Measurements from ENCODE around the gene KDM1A. TPM values are rescaled to one million over a fixed set of nuclear protein-coding genes. Genes with fewer than 3 reads are reported as not detected.

KDM1A gene
- total RNA-seq, 1 donor from 2014 or later = 103 TPM

- Mint-ChIP-seq H3K9me3 (ENCODE audit: unreplicated experiment) (peaks cover 9% of the 10 kb centered on the region), H3K27me3 (ENCODE audit: unreplicated experiment) (no peaks in the 10 kb centered on the region), H3K36me3 (ENCODE audit: unreplicated experiment) (peaks cover 10% of the 10 kb centered on the region), H3K4me1 (ENCODE audit: unreplicated experiment) (peaks cover 54% of the 10 kb centered on the region), H3K27ac (ENCODE audit: unreplicated experiment) (no peak overlapping the region), H3K4me3 (ENCODE audit: unreplicated experiment) (no peak overlapping the region)
- DNase-seq (ENCODE audit: extremely low spot score, unreplicated experiment) = no peak
- no peak for TF ChIP-seq CTCF (IDR thresholded peaks at IDR 0.05)
Measured at GRCh38 chr1:23023174-23023845, 4.0 kb downstream of the KDM1A start.

- H3K4me1 Mint-ChIP-seq (ENCODE audit: unreplicated experiment) = peaks cover 43% of the 10 kb centered on the region
- H3K9me3 Mint-ChIP-seq (ENCODE audit: unreplicated experiment) = peaks cover 9% of the 10 kb centered on the region
- TF ChIP-seq CTCF (IDR thresholded peaks at IDR 0.05) = no peak
- H3K36me3 Mint-ChIP-seq (ENCODE audit: unreplicated experiment) = peaks cover 12% of the 10 kb centered on the region
- H3K27ac Mint-ChIP-seq (ENCODE audit: unreplicated experiment) = no peak overlapping the region
- H3K4me3 Mint-ChIP-seq (ENCODE audit: unreplicated experiment) = no peak overlapping the region
- no peaks in the 10 kb centered on the region for H3K27me3 Mint-ChIP-seq (ENCODE audit: unreplicated experiment)
- DNase-seq (ENCODE audit: extremely low spot score, unreplicated experiment) = no peak
Measured at GRCh38 chr1:23026568-23026967, 7.3 kb downstream of the KDM1A start.

- no peaks in the 10 kb centered on the region for H3K27me3 Mint-ChIP-seq (ENCODE audit: unreplicated experiment)
- H3K27ac Mint-ChIP-seq (ENCODE audit: unreplicated experiment) = no peak overlapping the region
- H3K4me3 Mint-ChIP-seq (ENCODE audit: unreplicated experiment) = no peak overlapping the region
- H3K9me3 Mint-ChIP-seq (ENCODE audit: unreplicated experiment) = peaks cover 9% of the 10 kb centered on the region
- DNase-seq (ENCODE audit: extremely low spot score, unreplicated experiment) = no peak
- peaks cover 14% of the 10 kb centered on the region for H3K36me3 Mint-ChIP-seq (ENCODE audit: unreplicated experiment)
- TF ChIP-seq CTCF (IDR thresholded peaks at IDR 0.05) = no peak
- peaks cover 37% of the 10 kb centered on the region for H3K4me1 Mint-ChIP-seq (ENCODE audit: unreplicated experiment)
Measured at GRCh38 chr1:23027352-23027907, 8.2 kb downstream of the KDM1A start.

GRCh38 chr1:23029337-23029736 is 10.1 kb downstream of the KDM1A start:
- peaks cover 35% of the 10 kb centered on the region for H3K4me1 Mint-ChIP-seq (ENCODE audit: unreplicated experiment)
- H3K4me3 Mint-ChIP-seq (ENCODE audit: unreplicated experiment) = no peak overlapping the region
- H3K9me3 Mint-ChIP-seq (ENCODE audit: unreplicated experiment) = no peaks in the 10 kb centered on the region
- no peak overlapping the region for H3K27ac Mint-ChIP-seq (ENCODE audit: unreplicated experiment)
- TF ChIP-seq CTCF (IDR thresholded peaks at IDR 0.05) = no peak
- peaks cover 5% of the 10 kb centered on the region for H3K36me3 Mint-ChIP-seq (ENCODE audit: unreplicated experiment)
- H3K27me3 Mint-ChIP-seq (ENCODE audit: unreplicated experiment) = no peaks in the 10 kb centered on the region
- DNase-seq (ENCODE audit: extremely low spot score, unreplicated experiment) = no peak

GRCh38 chr1:23035823-23036452 is 16.7 kb downstream of the KDM1A start:
- H3K27ac Mint-ChIP-seq (ENCODE audit: unreplicated experiment) = peak overlapping the region; percentile 69
- no peaks in the 10 kb centered on the region for H3K9me3 Mint-ChIP-seq (ENCODE audit: unreplicated experiment)
- no peak for TF ChIP-seq CTCF (IDR thresholded peaks at IDR 0.05)
- H3K27me3 Mint-ChIP-seq (ENCODE audit: unreplicated experiment) = no peaks in the 10 kb centered on the region
- DNase-seq (ENCODE audit: extremely low spot score, unreplicated experiment) = no peak
- no peak overlapping the region for H3K4me3 Mint-ChIP-seq (ENCODE audit: unreplicated experiment)
- peaks cover 11% of the 10 kb centered on the region for H3K36me3 Mint-ChIP-seq (ENCODE audit: unreplicated experiment)
- H3K4me1 Mint-ChIP-seq (ENCODE audit: unreplicated experiment) = peaks cover 53% of the 10 kb centered on the region
